Measurements from ENCODE around the gene LIPC. TPM values are rescaled to one million over a fixed set of nuclear protein-coding genes. Genes with fewer than 3 reads are reported as not detected.

Gene LIPC
- total and polyA plus RNA-seq, 2 experiments from 2014 or later = not detected

- no peaks in the 10 kb centered on the region for H3K9me3 Mint-ChIP-seq
- Histone ChIP-seq H3F3A (replicated peaks; ENCODE audit: low read depth) (no peaks in the 10 kb centered on the region), H3K36me3 (ENCODE audit: insufficient read depth) (no peaks in the 10 kb centered on the region), H3K4me1 (ENCODE audit: insufficient read depth) (no peaks in the 10 kb centered on the region), H3K27ac (ENCODE audit: low read depth) (no peak overlapping the region), H2AFZ (no peak overlapping the region), H3K4me2 (no peak overlapping the region), H3K27me3 (ENCODE audit: insufficient read depth) (no peaks in the 10 kb centered on the region), H4K20me1 (replicated peaks; ENCODE audit: insufficient read depth) (no peaks in the 10 kb centered on the region), H3K4me3 (no peak overlapping the region), H3K9me2 (ENCODE audit: insufficient read depth) (0 out of 2 replicates have a peak, but pooled peaks cover 5% of the 10 kb centered on the region), H3K79me2 (replicated peaks; ENCODE audit: insufficient read depth) (no peaks in the 10 kb centered on the region)
- no peaks in the 10 kb centered on the region for H3K36me3 Mint-ChIP-seq (ENCODE audit: low read depth)
- ATAC-seq = no peak
- peaks cover 9% of the 10 kb centered on the region for H3K27me3 Mint-ChIP-seq (ENCODE audit: insufficient read depth, low read depth, poor library complexity)
- TF ChIP-seq ETS1 (IDR thresholded peaks at IDR 0.05) = no peak
- no peak for TF ChIP-seq CREB1 (CRISPR knock-in tag; IDR thresholded peaks at IDR 0.05; ENCODE audit: low read depth)
- TF ChIP-seq, protein P1, sequence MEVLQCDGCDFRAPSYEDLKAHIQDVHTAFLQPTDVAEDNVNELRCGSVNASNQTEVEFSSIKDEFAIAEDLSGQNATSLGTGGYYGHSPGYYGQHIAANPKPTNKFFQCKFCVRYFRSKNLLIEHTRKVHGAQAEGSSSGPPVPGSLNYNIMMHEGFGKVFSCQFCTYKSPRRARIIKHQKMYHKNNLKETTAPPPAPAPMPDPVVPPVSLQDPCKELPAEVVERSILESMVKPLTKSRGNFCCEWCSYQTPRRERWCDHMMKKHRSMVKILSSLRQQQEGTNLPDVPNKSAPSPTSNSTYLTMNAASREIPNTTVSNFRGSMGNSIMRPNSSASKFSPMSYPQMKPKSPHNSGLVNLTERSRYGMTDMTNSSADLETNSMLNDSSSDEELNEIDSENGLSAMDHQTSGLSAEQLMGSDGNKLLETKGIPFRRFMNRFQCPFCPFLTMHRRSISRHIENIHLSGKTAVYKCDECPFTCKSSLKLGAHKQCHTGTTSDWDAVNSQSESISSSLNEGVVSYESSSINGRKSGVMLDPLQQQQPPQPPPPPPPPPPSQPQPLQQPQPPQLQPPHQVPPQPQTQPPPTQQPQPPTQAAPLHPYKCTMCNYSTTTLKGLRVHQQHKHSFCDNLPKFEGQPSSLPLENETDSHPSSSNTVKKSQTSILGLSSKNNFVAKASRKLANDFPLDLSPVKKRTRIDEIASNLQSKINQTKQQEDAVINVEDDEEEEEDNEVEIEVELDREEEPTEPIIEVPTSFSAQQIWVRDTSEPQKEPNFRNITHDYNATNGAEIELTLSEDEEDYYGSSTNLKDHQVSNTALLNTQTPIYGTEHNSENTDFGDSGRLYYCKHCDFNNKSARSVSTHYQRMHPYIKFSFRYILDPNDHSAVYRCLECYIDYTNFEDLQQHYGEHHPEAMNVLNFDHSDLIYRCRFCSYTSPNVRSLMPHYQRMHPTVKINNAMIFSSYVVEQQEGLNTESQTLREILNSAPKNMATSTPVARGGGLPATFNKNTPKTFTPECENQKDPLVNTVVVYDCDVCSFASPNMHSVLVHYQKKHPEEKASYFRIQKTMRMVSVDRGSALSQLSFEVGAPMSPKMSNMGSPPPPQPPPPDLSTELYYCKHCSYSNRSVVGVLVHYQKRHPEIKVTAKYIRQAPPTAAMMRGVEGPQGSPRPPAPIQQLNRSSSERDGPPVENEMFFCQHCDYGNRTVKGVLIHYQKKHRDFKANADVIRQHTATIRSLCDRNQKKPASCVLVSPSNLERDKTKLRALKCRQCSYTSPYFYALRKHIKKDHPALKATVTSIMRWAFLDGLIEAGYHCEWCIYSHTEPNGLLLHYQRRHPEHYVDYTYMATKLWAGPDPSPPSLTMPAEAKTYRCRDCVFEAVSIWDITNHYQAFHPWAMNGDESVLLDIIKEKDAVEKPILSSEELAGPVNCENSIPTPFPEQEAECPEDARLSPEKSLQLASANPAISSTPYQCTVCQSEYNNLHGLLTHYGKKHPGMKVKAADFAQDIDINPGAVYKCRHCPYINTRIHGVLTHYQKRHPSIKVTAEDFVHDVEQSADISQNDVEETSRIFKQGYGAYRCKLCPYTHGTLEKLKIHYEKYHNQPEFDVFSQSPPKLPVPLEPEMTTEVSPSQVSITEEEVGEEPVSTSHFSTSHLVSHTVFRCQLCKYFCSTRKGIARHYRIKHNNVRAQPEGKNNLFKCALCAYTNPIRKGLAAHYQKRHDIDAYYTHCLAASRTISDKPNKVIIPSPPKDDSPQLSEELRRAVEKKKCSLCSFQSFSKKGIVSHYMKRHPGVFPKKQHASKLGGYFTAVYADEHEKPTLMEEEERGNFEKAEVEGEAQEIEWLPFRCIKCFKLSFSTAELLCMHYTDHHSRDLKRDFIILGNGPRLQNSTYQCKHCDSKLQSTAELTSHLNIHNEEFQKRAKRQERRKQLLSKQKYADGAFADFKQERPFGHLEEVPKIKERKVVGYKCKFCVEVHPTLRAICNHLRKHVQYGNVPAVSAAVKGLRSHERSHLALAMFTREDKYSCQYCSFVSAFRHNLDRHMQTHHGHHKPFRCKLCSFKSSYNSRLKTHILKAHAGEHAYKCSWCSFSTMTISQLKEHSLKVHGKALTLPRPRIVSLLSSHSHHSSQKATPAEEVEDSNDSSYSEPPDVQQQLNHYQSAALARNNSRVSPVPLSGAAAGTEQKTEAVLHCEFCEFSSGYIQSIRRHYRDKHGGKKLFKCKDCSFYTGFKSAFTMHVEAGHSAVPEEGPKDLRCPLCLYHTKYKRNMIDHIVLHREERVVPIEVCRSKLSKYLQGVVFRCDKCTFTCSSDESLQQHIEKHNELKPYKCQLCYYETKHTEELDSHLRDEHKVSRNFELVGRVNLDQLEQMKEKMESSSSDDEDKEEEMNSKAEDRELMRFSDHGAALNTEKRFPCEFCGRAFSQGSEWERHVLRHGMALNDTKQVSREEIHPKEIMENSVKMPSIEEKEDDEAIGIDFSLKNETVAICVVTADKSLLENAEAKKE (CRISPR knock-in tag; IDR thresholded peaks at IDR 0.05) = no peak
- TF ChIP-seq JUNB (IDR thresholded peaks at IDR 0.05; ENCODE audit: unreplicated experiment) = no peak
- TF ChIP-seq ZNF114 (CRISPR knock-in tag; IDR thresholded peaks at IDR 0.05) = no peak
- TF ChIP-seq ZNF331 (CRISPR knock-in tag; IDR thresholded peaks at IDR 0.05; ENCODE audit: low read depth) = no peak
- no peak overlapping the region for H3K27ac Mint-ChIP-seq
- no peak for DNase-seq (ENCODE audit: low spot score)
- no peaks in the 10 kb centered on the region; the same call in 2 of the 3 replicates for H3K4me1 Mint-ChIP-seq
- H3K4me3 Mint-ChIP-seq = no peak overlapping the region
Measured at GRCh38 chr15:58460116-58460790, 28.5 kb downstream of the LIPC start.
